ENCODE results near the gene TCIRG1.
"Not testable (repeated sequence)": the region's sequence is repeated elsewhere in the genome, so short reads cannot be mapped to it uniquely, and the experiment has no call there.

GRCh38 chr11:67993821-67994220 lies 45.0 kb upstream of the TCIRG1 start:
- peak; percentile 39; the same call in 2 of the 3 replicates for TF ChIP-seq CTCF (IDR thresholded peaks at IDR 0.05)
- TF ChIP-seq POLR2A (IDR thresholded peaks at IDR 0.05; ENCODE audit: low read length); BCL3 (IDR thresholded peaks at IDR 0.05); HMGXB4 (CRISPR knock-in tag; IDR thresholded peaks at IDR 0.05; ENCODE audit: borderline replicate concordance); MAFK (IDR thresholded peaks at IDR 0.05; ENCODE audit: partially characterized antibody); RARB (CRISPR knock-in tag; IDR thresholded peaks at IDR 0.05); MAX (IDR thresholded peaks at IDR 0.05); RFX5 (IDR thresholded peaks at IDR 0.05); MAZ (IDR thresholded peaks at IDR 0.05; ENCODE audit: borderline replicate concordance, low read depth, low read length); EHMT2 (IDR thresholded peaks at IDR 0.05; ENCODE audit: low read depth); EP300 (IDR thresholded peaks at IDR 0.05): not testable (repeated sequence)
- TF ChIP-seq RAD21 (conservative IDR thresholded peaks at IDR 0.05 in 1 of 2, IDR thresholded peaks at IDR 0.05 in 1 of 2), result peak; percentile 56 to 57; a peak in 4 of 5 replicates

Measured in A549 (cell line).